HG03432 (cell line): ENCODE results near the gene TBCD.

Source experiments
- ATAC-seq: cut with Tn5 transposase; IDR thresholded peaks from one replicate; pipeline ENCODE4 v1.9.1; 2021; ENCODE audit warnings: mild to moderate bottlenecking, moderate library complexity; ENCODE audit not compliant: unreplicated experiment

Gene TBCD

DNA sequence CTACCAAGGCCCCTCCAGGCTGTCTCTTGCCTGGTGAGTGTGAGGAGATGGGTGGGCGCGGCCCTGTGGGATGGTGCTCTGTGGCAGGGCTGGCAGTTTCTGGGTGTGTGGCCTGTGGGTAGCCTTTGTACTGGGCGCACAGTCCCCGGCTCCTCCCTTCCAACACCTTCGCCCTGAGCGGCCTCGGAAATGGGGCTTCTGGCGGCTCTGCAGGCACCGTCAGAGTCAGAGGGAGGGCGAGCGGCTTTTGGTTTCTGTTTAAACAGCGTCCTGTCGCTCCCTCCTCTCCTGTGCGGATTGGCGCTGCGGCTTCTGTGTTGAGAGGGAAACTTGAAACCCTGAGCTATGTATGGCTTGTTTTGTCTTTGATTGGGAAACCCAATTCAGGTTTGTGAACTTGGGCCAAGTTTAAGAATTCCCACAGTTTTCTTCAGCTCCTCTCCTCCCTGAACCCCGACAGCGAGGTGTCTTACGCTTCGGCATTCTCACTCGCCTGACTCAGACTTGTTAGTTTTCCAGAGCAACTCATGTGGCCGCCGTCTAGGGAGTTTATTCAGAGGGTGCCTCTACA lies 96.2 kb downstream of the TBCD start:
- no peak for ATAC-seq

DNA sequence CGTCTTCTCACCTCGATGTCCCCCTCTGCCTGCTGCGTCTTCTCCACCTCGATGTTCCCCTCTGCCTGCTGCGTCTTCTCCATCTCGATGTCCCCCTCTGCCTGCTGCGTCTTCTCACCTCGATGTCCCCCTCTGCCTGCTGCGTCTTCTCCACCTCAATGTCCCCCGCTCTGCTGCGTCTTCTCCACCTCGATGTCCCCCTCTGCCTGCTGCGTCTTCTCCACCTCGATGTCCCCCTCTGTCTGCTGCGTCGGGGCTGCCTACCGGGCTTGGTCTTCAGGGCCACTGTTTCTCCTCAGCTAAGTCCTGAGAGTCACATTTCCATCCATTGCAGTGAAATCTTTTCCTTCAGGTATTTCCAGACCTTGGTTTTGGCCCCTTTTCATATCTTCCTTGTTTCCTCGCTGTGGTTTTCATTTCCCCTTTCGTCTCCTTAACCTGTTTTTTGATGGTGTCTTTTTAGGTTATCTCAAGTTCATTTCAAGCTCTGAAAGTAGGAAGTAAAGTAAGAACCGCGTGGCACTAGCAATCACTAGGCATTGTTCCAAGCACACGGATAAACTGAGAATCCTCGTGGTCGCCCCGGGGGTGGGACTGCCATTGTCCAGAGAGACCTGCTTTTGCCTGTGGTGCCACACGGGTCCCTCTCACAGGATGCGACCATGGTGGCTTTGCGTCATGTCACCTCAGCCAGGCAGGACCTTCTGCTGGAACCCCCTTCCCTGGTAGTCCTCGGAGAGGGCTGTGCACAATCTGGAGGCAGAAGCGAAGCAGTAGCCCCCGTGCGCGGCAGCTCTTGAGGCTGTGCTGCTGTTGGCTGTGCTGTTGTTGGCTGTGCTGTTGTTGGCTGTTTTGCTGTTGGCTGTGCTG lies 97.4 kb downstream of the TBCD start:
- no peak for ATAC-seq

DNA sequence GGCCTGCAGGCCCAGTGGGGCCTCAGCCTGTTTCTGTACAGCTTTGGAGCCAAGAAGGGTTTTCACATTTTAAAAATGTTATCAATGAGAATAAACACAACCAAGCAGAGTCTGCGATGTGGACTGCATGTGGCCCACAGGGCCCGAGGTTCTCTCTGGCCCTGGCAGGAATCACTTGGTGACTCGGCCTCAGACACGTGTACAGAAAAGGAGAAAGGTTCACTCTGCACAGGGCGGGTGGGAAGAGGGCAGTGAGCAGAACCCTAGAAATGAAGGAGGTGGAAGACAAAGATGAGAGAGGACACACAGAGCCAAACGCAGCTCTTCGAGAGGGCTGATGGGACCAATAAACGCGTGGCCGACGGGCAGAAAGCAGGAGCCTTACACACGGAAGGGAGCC lies 99.5 kb downstream of the TBCD start:
- no peak for ATAC-seq

DNA sequence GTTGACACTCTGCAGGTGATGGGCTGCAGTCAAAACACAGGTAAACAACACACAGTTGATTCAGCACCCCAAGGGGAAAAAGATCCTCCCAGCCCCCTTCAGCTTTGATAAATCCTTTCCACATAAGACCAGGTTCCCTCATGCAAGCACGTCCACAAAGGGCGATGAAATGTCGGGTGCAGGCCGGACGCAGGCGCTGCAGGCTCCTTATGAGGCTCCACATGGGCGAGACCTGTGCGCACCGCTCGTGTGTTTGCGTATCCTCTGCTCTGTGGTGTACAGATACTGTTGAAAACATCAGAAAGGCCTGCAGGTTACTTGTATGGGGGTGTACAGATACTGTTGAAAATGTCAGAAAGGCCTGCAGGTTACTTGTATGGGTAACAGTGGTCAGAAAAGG lies 102.4 kb downstream of the TBCD start:
- ATAC-seq: no peak

DNA sequence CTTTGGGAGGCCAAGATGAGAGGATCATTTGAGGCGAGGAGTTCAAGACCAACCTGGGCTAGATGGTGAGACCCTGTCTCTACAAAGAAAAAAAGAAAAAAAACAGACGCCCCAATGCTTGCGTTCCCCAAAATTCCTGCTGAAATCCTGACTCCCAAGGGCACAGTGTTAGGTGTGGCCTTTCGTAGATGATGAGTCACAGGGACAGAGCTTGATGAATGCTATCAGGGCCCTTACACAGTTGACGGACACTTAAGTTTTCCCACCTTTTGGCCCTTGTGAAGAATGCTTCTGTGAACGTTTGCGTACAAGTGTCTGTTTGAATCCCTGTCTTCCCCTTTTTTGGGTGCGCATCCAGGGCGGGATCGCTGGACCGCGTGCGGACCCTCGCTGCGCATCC lies 104.5 kb downstream of the TBCD start:
- ATAC-seq: no peak

DNA sequence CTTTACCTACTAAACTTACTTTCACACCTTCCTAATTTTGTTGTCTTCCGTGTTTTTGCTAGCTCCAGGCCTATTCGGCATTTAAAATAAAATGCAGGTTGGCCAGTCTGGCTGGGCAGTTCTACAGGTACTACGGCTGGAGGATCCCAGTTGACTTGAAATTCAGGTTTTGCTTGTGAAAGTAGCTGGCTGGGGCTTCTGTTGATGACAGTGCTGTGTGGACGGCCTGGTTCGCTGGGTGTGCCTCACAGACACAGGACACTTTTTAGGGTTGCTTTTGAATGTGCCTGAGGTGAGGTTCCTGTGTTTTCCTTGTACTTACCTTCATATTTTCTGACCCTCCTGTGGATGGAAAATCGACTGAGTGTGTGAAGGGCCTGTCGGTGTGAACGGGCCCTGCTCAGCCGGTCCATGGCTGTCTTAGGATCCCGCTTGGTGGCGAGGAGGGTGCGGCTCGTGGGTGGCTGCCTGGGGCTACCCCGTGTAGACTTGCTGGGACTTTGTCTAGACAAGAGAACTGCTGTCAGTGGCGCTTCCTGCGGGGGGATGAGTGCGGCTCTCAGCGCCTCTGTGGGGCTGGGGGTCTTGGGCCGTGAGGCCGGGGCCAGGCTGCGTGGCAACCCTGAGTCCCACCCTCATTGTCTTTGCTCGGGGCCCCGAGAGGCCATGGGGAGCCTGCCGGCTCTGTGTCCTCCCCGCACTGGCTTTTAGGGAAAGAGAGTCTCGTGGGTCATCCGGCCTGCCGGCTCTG lies 106.7 kb downstream of the TBCD start:
- ATAC-seq: no peak

DNA sequence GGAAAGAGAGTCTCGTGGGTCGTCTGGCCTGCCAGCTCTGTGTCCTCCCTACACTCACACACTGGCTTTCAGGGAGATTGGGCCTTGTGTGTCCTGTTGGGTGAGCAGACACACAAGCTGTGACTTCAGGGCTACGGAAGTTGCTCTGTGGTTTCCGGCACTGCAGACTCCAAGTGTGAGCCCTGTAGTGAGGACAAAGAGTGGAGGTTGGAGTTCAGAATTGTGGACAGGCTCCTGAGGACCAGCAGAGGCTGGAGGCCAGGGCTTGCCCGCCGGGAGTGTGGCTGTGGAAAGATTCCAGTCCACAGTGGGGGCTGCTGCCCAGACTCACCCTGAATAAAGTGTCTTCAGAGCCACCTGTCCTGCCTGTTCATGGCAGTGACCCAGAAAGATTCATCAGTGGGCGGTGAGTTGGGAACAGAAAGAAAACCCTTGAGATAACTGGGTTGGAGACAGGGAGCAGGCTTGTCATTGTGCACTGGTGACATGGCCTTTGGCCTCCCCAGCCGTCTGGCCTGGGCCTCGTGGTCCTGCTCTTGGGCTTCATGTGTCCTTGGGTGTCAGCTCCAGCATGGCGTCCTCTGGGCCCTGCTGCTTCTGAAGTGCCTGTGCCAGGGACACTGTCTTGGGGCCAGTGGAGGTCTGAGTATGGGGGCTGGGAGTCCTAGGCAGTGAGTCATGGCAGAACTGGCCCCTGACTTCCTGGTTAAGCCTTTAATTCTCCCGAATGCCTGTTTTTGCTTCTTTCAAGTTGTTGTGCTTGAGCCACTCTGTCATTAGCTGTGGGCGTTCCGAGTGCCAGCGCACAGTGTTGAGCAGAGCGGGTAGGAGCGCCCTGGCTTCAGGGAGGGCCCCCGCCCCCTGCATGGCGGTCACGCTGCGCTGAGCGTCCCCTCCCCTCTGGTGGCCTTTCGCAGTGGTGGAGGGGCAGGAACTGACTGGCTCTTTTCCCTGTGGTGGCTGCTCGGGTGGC lies 107.9 kb downstream of the TBCD start:
- ATAC-seq: no peak

DNA sequence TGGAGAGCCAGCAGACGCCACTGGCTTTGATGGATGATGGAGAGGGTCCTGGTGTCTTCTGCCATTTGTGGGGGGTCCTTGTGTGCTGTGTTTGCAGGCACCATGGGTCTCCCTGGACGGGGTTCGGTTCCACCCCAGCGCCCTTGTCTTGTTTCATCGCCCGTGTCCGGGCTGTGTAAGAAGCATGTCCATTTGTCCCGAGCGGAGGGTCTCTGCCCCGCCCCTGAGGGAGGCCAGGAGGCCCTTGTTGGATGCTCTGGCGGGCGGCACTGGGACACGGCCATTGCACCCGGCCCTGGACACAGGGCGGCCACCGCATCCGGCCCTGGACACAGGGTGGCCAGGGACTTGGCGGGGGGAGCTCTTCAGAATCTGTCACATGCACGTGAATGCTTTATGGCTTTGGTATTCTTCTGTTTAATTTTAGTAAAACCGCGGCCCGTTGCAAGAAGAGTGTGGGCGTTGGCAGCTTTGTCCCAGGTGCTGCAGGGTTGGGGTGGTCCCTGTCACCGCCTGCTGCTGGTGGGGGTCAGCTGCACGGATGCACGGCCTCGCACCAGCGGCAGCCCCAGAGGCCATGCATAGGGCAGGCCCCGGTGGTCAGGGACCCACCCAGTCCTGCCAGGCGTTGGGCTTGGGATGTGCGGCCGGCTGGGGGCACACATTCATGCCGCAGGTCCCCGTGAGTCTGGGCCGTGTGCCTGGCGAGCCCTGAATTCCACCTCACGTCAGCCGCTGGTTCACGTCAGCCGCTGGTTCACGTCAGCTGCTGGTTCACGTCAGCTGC lies 108.9 kb downstream of the TBCD start:
- no peak for ATAC-seq

DNA sequence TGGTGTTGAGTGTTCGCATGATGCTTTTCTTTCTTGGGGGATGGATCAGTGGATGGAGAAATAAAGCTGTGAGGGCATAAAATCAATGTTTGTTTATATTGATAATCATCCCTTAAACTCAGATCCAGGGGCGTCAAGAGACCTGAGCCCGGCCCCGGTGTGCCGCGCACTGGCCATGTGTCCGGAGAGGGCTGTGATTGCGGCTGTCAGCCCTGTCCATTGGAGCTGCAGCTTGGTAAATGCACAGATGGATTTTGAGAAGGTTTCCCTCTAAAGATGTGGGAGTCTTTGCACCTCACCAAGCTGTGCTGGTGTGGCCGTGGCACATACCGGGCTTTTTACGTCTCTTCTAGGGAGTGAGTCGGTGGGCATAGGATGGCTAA lies 109.5 kb downstream of the TBCD start:
- no peak for ATAC-seq

DNA sequence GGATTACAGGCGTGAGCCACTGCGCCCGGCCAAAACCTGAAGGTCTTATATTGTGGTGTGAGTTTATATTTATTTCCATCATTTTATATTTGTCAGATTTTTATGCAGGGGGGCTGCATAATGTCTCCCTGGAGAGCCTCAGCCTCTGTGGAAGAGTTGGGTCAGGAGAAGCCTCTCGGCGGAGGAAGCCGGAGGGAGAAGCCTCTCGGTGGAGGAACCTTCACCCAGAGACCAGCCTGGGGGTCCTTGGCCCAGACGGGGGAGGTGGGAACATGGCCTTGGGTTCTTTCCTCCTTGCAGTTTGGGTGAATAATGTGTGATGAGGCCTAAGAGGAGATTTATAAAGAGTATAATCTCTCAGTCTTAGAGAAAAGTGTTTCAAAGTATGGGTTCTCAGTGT lies 110.3 kb downstream of the TBCD start:
- no peak for ATAC-seq

DNA sequence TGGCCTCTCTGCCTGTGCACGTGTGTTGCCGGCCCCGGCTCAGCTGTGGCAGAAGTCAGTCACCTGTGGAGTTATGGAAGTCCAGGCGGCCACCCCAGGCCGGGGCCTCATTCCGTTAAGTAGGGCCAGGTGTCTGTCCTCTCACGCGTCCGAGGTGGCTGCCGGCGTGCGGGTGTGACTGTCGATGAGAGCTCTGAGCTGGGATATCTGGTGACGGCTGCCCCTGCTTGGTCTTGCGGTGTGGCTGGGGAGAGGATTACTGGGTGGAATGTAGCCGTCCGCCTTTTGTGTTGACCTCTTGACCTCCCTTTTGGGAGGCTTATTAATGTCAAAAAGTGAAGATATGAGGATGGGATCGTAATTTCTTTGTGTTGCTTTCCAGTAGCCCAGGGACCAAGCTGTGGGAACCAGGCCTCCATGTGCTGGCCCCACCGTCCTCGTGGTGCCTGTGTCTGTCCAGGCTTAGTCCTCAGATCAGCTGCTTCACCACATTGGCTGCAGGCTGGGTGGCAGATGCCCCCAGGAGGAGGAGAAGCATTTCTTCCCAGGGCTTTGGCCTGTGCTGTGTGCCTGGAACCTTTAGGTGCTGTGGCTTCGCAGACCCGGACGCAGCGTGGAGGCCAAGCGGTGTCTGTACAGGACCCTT lies 111.0 kb downstream of the TBCD start:
- no peak for ATAC-seq

DNA sequence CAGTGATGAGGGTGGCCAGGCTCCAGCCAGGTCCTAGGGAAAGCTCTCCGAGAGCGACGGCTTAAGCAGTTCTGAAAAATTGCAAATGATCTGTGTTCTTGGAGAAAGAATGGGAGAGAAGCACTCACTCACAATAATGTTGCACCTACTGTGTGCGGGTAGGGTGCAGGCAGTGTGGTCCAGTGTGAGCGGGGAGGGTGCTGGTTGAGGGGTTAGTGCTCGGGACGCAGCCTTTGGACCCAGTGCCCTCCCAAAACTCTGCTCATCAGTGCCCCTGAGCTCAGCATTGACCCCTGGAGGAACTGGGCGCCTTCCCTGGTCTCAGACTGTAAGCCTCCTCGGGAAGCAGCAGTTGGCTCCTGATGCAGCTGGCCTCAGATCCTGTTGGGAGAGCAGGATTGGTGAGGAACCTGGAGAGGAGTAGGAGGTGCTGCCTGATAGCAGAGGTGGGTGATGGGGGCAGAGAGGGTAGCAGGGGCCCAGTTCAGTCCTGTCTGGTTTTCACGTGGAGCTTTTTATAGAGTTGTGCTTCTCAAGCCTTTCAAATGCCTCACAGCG lies 111.6 kb downstream of the TBCD start:
- no peak for ATAC-seq

DNA sequence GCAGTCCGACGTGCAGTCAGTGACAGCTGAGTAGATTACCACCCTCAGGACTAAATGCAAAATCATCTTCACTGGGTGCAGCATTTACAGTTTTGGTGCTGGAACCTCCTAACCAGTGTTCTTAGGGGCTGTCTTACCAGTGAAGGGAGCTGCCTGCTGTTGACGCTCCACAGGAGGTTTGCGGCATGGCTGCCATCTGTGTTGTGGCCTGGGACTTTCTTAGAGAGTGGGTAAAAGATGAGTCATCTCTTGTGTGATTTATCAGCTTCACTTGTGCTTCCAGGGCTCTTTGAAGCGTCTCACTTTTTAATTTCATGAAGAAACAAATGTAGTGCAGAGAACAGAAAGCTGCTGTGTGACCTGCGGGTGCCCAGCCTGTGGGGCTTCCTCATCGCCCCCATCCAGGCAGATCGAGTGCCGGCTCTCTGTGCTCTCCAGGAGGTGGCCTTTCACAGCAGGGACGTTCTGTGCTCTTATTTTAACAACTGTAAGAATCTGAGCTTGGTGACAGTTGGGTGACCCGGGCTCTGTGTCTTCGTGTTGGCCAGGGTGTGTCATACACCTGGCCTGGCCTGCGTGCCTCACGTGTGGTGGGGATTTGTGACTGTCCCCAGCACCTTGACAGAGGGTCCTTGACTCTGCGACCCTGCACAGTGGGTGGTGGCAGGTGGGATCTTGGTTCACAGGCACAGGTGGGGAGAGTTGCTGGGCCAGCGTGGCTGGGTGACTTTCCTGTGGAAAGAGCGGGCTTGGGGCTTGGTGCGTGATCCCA lies 112.3 kb downstream of the TBCD start:
- peak; percentile 76 for ATAC-seq

DNA sequence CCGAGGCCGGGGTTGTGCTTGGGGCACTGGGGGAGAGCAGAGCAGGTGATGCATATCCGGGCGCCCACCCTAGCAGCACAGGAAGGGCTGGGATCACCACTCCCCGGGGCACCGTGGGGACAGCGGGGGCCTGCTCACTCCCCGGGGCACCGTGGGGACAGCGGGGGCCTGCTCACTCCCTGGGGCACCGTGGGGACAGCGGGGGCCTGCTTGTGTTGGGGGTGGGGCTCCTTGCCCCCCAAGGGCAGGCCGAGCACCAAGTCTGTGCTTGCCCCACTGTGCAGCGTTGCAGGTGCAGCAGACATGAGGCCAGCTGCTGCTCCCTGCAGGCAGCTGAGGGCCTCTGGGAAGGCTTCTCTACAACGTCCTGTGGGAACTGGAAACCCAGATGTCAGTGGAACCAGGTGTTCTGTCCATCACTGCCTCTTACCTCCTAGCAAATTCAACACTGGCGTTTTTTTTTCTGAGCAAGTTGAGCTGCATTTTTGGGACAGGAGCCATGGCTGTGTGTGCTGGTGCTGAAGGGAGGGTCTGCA lies 112.9 kb downstream of the TBCD start:
- peak; percentile 6 for ATAC-seq

DNA sequence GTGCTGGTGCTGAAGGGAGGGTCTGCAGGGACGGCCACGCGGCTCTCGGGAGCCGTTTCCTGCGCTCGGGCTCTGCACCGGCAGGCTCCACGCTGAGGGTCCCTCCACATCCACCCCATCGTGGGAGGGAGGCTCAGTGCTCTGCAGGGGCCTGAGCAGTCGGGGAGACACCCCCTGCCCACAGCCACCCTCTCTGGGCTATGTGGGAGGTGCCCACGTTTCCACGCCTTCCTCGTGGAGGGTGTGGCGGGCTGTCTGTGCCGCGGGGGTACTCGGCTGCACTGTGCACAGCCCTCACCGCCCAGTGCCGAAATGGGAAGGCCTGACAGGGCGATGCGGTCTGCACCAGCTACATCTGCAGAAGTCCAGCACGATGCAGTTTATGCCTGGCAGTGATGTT lies 113.4 kb downstream of the TBCD start:
- ATAC-seq: no peak

DNA sequence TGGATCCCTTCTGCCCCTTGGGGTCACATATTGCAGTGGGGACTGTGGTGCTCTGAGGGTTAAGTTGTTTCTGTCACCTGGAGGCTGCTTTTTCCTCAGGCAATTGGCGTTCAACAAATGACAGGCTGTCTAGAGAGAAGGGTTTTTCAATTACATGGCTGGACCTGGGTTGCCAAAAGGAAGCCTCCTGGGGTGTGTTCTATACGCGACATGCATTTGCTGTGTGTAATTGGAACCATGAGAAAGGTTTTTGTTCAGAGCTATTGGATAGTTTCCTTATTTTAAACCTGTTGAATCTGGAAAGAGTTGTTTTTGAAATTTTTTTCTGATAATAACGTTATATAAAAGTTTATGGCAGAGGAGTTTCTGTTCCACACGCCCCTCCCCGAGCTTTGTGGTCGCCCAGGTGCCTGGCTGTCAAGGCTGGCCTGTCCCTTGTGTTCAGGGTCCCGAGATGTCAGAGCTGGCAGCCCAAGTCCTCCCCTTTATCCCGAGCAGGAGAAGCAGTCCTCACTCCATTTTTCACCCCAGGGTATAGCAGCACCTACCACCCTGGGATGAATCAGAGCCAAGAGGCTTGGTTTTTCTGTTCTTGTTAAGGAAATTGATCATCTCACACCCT lies 114.0 kb downstream of the TBCD start:
- ATAC-seq: no peak

DNA sequence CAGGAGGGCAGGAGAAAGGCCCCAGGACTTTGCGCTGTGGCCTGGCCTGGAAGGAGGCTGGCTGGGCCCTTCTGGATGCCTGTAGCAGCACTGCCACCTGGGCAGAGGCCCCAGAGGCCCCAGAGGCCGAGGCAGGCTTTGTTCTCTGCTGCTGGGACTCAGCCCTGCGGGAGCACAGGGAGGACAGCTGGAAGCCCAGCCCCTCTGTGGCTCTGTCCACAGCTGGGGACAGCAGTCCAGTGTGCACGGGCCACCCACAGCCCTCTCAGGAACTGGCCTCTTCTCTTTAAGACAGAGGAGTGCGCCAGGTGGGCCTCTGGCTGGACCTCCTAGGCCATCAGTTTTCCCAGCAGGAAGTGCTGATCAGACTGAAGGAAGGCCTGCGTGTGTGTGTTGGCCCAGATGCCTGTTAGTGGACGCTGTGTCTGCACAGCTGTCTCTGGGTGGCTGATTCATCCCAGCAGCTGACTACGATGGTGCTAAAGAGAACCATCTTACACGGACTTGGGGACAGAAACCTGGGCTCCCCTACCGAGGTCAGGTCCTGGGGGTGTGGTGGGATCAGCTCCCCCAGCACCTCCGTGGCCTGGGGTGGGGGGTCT lies 114.8 kb downstream of the TBCD start:
- no peak for ATAC-seq
